Liver (tissue), 9 donors: ENCODE measurements around the gene EIPR1. TPM values are rescaled to one million over a fixed set of nuclear protein-coding genes. Genes with fewer than 3 reads are reported as not detected.

ENCODE experiments used
- DNase-seq: peaks from one replicate; pipeline ENCODE4 v3.0.0-alpha.2; 2017; ENCODE audit warnings: low spot score
- H3K27ac ChIP-seq, 2 donors: one replicate each; pipeline ENCODE4 v1.7.0; 2013; ENCODE audit warnings: inconsistent platforms in 2 of 2, low read length in 2 of 2, control low read depth in 1 of 2, low read depth in 1 of 2, mild to moderate bottlenecking in 1 of 2
- H3K27me3 ChIP-seq, 4 donors: one replicate each; pipeline versions ENCODE4 v1.6.1 to v1.7.0; 2013; ENCODE audit warnings: low read length in 3 of 4, inconsistent platforms in 1 of 4, mild to moderate bottlenecking in 1 of 4, moderate library complexity in 1 of 4; ENCODE audit not compliant: control insufficient read depth in 4 of 4, insufficient read depth in 4 of 4
- H3K36me3 ChIP-seq, 4 donors: one replicate each; pipeline versions ENCODE4 v1.6.1 to v1.7.0; 2013; ENCODE audit warnings: low read length in 3 of 4, mild to moderate bottlenecking in 3 of 4, low read depth in 1 of 4, moderate library complexity in 1 of 4; ENCODE audit not compliant: control insufficient read depth in 4 of 4, insufficient read depth in 3 of 4
- H3K4me1 ChIP-seq, 4 donors: one replicate each; pipeline versions ENCODE4 v1.6.1 to v1.7.0; 2013; ENCODE audit warnings: low read length in 3 of 4, mild to moderate bottlenecking in 3 of 4, moderate library complexity in 1 of 4; ENCODE audit not compliant: control insufficient read depth in 4 of 4, insufficient read depth in 4 of 4
- H3K4me3 ChIP-seq, 3 donors: one replicate each; pipeline versions ENCODE4 v1.6.1 to v1.7.0; 2013; ENCODE audit warnings: low read length in 3 of 3, control low read depth in 1 of 3, low read depth in 1 of 3, mild to moderate bottlenecking in 1 of 3
- H3K9ac ChIP-seq, 2 donors: one replicate each; pipeline ENCODE4 v1.7.0; 2013; ENCODE audit warnings: low read length in 2 of 2, mild to moderate bottlenecking in 2 of 2, moderate library complexity in 2 of 2, control low read depth in 1 of 2, low read depth in 1 of 2
- H3K9me3 ChIP-seq, 4 donors: one replicate each; pipeline versions ENCODE4 v1.6.1 to v1.7.0; 2013; ENCODE audit warnings: low read length in 3 of 4; ENCODE audit not compliant: control insufficient read depth in 4 of 4
- EGR1 ChIP-seq, 2 donors: IDR thresholded peaks; 2 replicates each; pipeline ENCODE4 v1.6.1; 2016 to 2018; ENCODE audit warnings: antibody characterized with exemption in 2 of 2, low read depth in 2 of 2
- FOXA1 ChIP-seq: IDR thresholded peaks from 2 replicates; pipeline ENCODE4 v1.6.1; 2016; ENCODE audit warnings: antibody characterized with exemption
- GABPA ChIP-seq, 2 donors: IDR thresholded peaks in 1 of 2; conservative IDR thresholded peaks in 1 of 2; 2 replicates each; pipeline ENCODE4 v1.6.1; 2016; ENCODE audit warnings: antibody characterized with exemption in 2 of 2, mild to moderate bottlenecking in 1 of 2, moderate library complexity in 1 of 2
- HNF4A ChIP-seq, 2 donors: conservative IDR thresholded peaks; 2 replicates each; pipeline ENCODE4 v1.6.1; 2016; ENCODE audit warnings: antibody characterized with exemption in 2 of 2, mild to moderate bottlenecking in 2 of 2
- HNF4G ChIP-seq: IDR thresholded peaks from 2 replicates; pipeline ENCODE4 v1.6.1; 2016; ENCODE audit warnings: antibody characterized with exemption
- JUND ChIP-seq, 2 donors: IDR thresholded peaks; 2 replicates each; pipeline ENCODE4 v1.6.1; 2016; ENCODE audit warnings: antibody characterized with exemption in 2 of 2
- NR2F2 ChIP-seq: IDR thresholded peaks from 2 replicates; pipeline ENCODE4 v1.6.1; 2016; ENCODE audit warnings: antibody characterized with exemption
- RAD21 ChIP-seq, 2 donors: IDR thresholded peaks; 2 replicates each; pipeline ENCODE4 v1.6.1; 2016; ENCODE audit warnings: antibody characterized with exemption in 2 of 2, mild to moderate bottlenecking in 2 of 2
- RXRA ChIP-seq, 2 donors: IDR thresholded peaks; 2 replicates each; pipeline ENCODE4 v1.6.1; 2017 to 2018; ENCODE audit warnings: antibody characterized with exemption in 2 of 2, mild to moderate bottlenecking in 1 of 2
- SP1 ChIP-seq: IDR thresholded peaks from 2 replicates; pipeline ENCODE4 v1.6.1; 2018; ENCODE audit warnings: antibody characterized with exemption, mild to moderate bottlenecking
- TAF1 ChIP-seq: conservative IDR thresholded peaks from 2 replicates; pipeline ENCODE4 v1.6.1; 2016; ENCODE audit warnings: antibody characterized with exemption, mild to moderate bottlenecking
- YY1 ChIP-seq: IDR thresholded peaks from 2 replicates; pipeline ENCODE4 v1.6.1; 2016; ENCODE audit warnings: antibody characterized with exemption, mild to moderate bottlenecking
- WGBS: extraction: QIAGEN DNeasy Blood & Tissue Kit; methylation state at CpG from one replicate; pipeline ENCODE4 v1.1.7; 2013; 5-methylcytosine and 5-hydroxymethylcytosine counted together
- polyA plus RNA-seq, 2 donors: library from polyadenylated mRNA; stranded (reverse) in 1 of 2; unstranded in 1 of 2; fragments of 200-250 nt in 1 of 2; fragments of >200 nt in 1 of 2; fragmentation: Nextera tagmentation in 1 of 2; extraction: Ambion mirVana in 1 of 2; gene quantifications; one replicate each; pipeline versions ENCODE4 v1.2.1 to v1.2.3, GENCODE V29; 2013 to 2015
- total RNA-seq, 2 donors: library from RNA; depleted of rRNA; stranded (reverse); fragments of >200 nt; gene quantifications; one replicate each; pipeline ENCODE4 v1.2.3, GENCODE V29; 2014
- TF ChIP-seq, protein P1 (sequence below): fragments of 150-350 bp; IDR thresholded peaks from 2 replicates; pipeline ENCODE4 v1.5.1; 2017; ENCODE audit warnings: improper control_type of control experiment, low read depth, low read length; ENCODE audit not compliant: missing input control
- TF ChIP-seq, protein P2 (sequence below): IDR thresholded peaks from 2 replicates; pipeline ENCODE4 v1.6.1; 2016; ENCODE audit warnings: antibody characterized with exemption, mild to moderate bottlenecking
- TF ChIP-seq, protein P3 (sequence below): IDR thresholded peaks from 2 replicates; pipeline ENCODE4 v1.6.1; 2016; ENCODE audit warnings: antibody characterized with exemption
- TF ChIP-seq, protein P4 (sequence below): IDR thresholded peaks from 2 replicates; pipeline ENCODE4 v1.6.1; 2016; ENCODE audit warnings: antibody characterized with exemption
- TF ChIP-seq, protein P5 (sequence below): IDR thresholded peaks from 2 replicates; pipeline ENCODE4 v1.6.1; 2016; ENCODE audit warnings: antibody characterized with exemption
- donor health status: healthy.
- donor health status: healthy.
- donor health status: healthy.
- donor health status: healthy.
- donor health status: healthy.

Gene EIPR1
- total and polyA plus RNA-seq, 4 donors = 7.6 to 12.1 (median 11.4) TPM

DNA sequence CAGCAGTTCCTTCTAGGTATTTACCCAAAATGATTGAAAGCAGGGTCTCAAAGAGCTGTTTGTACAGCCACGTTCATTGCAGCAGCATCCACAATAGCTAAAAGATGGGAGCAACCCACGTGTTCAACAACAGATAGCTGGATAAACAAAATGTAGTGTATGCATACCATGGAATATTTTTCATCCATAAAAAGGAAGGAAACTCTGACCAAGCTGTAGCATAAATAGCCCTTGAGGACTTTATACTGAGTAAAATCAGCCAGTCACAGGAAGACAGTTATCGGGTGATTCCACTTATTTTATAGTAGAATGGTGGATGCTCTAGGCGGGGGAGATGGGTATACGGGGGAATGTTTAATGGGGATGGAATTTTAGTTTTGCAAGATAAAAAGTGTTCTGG, 9.4 kb upstream of the EIPR1 start:
- no peak overlapping the region for H3K27ac ChIP-seq
- no peak for DNase-seq
- no peaks in the 10 kb centered on the region for H3K9me3 ChIP-seq
- no peaks in the 10 kb centered on the region for H3K27me3 ChIP-seq
- TF ChIP-seq HNF4A (conservative IDR thresholded peaks at IDR 0.05) (no peak), GABPA (IDR thresholded peaks at IDR 0.05 in 1 of 2, conservative IDR thresholded peaks at IDR 0.05 in 1 of 2) (no peak), HNF4G (no peak), YY1 (no peak), FOXA1 (no peak), SP1 (no peak), JUND (IDR thresholded peaks at IDR 0.05) (no peak), TAF1 (no peak), EGR1 (IDR thresholded peaks at IDR 0.05; ENCODE audit: low read depth in 2 of 2) (no peak), RXRA (IDR thresholded peaks at IDR 0.05) (no peak), RAD21 (IDR thresholded peaks at IDR 0.05) (no peak)
- TF ChIP-seq, protein P1, sequence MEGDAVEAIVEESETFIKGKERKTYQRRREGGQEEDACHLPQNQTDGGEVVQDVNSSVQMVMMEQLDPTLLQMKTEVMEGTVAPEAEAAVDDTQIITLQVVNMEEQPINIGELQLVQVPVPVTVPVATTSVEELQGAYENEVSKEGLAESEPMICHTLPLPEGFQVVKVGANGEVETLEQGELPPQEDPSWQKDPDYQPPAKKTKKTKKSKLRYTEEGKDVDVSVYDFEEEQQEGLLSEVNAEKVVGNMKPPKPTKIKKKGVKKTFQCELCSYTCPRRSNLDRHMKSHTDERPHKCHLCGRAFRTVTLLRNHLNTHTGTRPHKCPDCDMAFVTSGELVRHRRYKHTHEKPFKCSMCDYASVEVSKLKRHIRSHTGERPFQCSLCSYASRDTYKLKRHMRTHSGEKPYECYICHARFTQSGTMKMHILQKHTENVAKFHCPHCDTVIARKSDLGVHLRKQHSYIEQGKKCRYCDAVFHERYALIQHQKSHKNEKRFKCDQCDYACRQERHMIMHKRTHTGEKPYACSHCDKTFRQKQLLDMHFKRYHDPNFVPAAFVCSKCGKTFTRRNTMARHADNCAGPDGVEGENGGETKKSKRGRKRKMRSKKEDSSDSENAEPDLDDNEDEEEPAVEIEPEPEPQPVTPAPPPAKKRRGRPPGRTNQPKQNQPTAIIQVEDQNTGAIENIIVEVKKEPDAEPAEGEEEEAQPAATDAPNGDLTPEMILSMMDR = no peak
- TF ChIP-seq, protein P2, sequence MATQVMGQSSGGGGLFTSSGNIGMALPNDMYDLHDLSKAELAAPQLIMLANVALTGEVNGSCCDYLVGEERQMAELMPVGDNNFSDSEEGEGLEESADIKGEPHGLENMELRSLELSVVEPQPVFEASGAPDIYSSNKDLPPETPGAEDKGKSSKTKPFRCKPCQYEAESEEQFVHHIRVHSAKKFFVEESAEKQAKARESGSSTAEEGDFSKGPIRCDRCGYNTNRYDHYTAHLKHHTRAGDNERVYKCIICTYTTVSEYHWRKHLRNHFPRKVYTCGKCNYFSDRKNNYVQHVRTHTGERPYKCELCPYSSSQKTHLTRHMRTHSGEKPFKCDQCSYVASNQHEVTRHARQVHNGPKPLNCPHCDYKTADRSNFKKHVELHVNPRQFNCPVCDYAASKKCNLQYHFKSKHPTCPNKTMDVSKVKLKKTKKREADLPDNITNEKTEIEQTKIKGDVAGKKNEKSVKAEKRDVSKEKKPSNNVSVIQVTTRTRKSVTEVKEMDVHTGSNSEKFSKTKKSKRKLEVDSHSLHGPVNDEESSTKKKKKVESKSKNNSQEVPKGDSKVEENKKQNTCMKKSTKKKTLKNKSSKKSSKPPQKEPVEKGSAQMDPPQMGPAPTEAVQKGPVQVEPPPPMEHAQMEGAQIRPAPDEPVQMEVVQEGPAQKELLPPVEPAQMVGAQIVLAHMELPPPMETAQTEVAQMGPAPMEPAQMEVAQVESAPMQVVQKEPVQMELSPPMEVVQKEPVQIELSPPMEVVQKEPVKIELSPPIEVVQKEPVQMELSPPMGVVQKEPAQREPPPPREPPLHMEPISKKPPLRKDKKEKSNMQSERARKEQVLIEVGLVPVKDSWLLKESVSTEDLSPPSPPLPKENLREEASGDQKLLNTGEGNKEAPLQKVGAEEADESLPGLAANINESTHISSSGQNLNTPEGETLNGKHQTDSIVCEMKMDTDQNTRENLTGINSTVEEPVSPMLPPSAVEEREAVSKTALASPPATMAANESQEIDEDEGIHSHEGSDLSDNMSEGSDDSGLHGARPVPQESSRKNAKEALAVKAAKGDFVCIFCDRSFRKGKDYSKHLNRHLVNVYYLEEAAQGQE = no peak
- TF ChIP-seq, protein P3, sequence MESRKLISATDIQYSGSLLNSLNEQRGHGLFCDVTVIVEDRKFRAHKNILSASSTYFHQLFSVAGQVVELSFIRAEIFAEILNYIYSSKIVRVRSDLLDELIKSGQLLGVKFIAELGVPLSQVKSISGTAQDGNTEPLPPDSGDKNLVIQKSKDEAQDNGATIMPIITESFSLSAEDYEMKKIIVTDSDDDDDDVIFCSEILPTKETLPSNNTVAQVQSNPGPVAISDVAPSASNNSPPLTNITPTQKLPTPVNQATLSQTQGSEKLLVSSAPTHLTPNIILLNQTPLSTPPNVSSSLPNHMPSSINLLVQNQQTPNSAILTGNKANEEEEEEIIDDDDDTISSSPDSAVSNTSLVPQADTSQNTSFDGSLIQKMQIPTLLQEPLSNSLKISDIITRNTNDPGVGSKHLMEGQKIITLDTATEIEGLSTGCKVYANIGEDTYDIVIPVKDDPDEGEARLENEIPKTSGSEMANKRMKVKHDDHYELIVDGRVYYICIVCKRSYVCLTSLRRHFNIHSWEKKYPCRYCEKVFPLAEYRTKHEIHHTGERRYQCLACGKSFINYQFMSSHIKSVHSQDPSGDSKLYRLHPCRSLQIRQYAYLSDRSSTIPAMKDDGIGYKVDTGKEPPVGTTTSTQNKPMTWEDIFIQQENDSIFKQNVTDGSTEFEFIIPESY = no peak
- TF ChIP-seq, protein P4, sequence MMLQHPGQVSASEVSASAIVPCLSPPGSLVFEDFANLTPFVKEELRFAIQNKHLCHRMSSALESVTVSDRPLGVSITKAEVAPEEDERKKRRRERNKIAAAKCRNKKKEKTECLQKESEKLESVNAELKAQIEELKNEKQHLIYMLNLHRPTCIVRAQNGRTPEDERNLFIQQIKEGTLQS = no peak
- TF ChIP-seq, protein P5, sequence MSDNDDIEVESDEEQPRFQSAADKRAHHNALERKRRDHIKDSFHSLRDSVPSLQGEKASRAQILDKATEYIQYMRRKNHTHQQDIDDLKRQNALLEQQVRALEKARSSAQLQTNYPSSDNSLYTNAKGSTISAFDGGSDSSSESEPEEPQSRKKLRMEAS = no peak
- H3K4me3 ChIP-seq = no peak overlapping the region
- no peak overlapping the region for H3K9ac ChIP-seq
- 90% methylated on average over 5 of the region's 5 CpGs for WGBS
- H3K4me1 ChIP-seq = no peaks in the 10 kb centered on the region
- H3K36me3 ChIP-seq = peaks cover 10 to 24% (median 20%) of the 10 kb centered on the region in 4 donors

DNA sequence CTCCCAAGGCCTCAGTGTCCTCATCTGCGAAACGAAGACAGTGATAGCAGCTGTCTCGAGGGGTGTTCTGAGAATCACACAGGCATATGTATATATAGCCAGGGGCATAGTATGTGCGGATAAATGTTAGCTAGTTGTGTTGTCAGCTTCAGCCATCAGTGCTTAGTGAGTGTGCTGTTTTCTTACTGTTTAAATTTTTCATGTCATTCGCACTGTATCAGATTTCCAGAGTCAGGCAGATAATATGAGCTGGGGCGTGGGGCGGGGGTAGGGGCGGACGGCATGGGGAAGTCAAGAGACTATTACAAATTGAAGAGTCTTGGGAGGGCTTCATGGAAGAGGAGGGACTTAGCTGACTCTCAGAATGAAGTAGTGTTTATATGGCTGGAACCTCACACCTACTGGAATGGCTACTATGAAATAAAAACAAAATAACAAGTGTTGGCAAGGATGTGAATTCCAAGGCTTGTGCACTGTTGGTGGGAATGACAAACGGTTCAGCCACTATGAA, 8.9 kb upstream of the EIPR1 start:
- no peaks in the 10 kb centered on the region for H3K27me3 ChIP-seq
- peaks cover 10 to 22% (median 18%) of the 10 kb centered on the region in 4 donors for H3K36me3 ChIP-seq
- H3K4me3 ChIP-seq = no peak overlapping the region
- DNase-seq = no peak
- H3K4me1 ChIP-seq = no peaks in the 10 kb centered on the region
- TF ChIP-seq, protein P1 = no peak
- TF ChIP-seq, protein P4 = no peak
- no peak for TF ChIP-seq FOXA1
- no peak for TF ChIP-seq GABPA (IDR thresholded peaks at IDR 0.05 in 1 of 2, conservative IDR thresholded peaks at IDR 0.05 in 1 of 2)
- TF ChIP-seq YY1 = no peak
- TF ChIP-seq NR2F2 = no peak
- TF ChIP-seq, protein P3 = no peak
- no peaks in the 10 kb centered on the region for H3K9me3 ChIP-seq
- 93% methylated on average over 10 of the region's 10 CpGs for WGBS
- no peak overlapping the region for H3K9ac ChIP-seq
- H3K27ac ChIP-seq = no peak overlapping the region
